Measurements from ENCODE around the gene COLEC12.

COLEC12 gene

DNA sequence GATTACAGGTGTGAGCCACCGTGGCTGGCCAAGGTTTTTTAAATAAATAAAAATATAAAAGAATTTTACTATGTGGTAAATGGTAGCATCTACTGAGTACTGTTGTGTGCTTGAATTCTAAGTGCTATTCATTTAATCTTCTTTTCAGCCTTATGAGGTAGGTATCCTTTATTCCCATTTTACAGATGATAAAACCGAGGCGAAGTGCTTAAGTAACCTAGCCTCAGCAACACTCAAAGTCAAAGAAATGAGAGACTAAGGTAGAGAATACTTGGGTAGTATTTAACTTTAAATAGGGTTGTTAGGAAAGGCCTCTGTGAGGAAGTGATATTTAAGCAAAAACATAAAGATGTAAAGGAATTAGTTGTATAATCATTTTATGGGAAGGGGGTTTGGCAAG lies 227.0 kb downstream of the COLEC12 start:
- no peak for DNase-seq
- in situ Hi-C loops (cut with MboI; ENCODE audit: low pct_unique_long_range_greater_than_20kb, low sequenced_read_pairs), result no loop called here

DNA sequence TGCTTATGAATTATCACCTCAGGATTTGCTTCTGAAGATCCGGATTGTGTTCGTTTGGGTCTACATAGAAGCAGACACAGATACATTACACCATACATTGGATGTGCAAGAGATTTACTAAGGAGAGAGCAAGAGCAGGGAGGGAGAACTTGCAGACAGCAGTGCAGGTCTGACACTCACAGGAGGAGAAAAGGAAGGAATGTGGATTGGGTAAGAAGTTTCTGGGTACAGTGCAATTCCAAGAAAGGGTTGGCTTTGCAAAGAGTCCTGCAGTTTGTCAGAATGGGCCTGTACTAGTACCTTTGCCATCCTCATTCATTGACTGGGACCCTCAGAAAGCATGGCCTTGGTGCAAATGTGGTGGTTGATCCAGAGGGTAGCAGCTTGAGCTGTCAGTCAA lies 227.9 kb downstream of the COLEC12 start:
- in situ Hi-C loops (cut with MboI; ENCODE audit: low pct_unique_long_range_greater_than_20kb, low sequenced_read_pairs), result no loop called here
- peak; percentile 12 for DNase-seq

DNA sequence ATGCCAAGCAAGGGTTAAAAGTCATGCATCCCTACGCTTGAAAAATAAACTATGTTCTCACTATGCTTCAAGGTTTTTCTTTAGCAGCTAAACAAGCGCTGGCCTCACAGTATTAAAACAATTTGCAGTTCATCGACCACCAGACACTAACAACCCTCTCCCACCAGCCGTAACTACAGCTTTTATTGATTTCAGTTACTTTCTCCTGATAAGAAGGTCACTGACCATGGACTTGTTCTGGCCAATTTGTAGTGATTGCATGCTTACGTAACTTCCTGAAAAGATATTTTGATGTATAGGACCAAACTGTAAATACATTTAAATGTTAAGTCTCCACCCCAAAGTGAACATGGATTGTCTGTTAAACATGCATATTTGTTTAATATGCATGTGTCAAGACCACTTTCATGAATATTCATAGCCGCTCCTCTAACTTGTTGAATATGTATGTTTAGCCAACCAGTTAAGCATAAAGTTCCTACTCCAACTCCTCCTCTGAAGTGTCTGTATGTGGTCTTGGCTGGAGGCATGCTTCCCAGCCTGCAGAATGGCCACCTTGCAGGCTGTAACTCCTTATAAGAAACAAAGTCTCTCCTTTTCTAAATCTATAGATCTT lies 230.9 kb downstream of the COLEC12 start:
- DNase-seq, result peak; percentile 24
- in situ Hi-C loops (cut with MboI; ENCODE audit: low pct_unique_long_range_greater_than_20kb, low sequenced_read_pairs), result no loop called here

DNA sequence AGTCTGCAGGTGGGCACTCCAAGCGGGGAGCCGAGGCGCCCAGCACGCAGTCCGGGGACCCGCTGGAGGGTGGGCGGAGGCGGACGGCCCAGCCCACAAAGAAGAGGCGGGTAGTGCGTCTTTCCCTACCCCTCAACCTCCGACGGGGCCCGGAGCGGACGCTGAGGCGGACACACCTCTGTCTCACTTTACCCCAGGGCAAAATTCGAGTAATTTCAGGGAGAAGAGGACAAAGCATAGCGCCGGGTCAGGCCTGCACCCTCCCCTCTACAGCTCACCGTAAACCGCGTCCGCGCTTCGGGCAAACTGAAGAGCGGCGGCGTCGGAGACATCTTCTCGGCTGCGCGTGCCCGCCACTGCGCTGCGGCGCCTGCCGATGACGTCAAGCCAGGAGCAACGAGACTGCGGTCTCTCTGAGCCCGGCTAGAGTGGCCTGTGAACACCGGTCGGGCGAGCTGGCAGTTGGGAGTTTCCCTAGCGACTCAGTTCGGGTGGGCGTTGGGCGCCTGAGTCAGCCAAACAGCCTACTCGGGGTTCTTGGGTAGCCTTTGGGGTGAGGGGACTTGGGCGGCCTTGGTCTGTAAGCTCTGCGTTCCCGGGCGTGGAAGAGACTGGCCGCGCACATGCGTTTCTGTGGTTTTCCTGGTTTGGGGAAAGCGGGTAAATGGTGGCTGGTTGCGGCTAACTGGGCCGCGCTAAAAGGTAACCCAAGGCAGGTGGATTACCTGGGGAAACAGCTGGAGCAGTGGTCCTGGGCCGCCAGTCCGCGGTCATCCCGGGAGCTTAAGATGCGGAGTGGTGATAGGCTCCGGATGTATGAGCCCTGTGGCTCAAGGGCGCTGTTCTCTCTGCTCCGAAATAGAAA lies 232.6 kb downstream of the COLEC12 start, which contains the start of gene THOC1:
Gene THOC1 (minus strand): TSS at position 360 of the 865 bp plus-strand sequence. CDS start 28 bp downstream, at position 332.
- peak; percentile 91 for DNase-seq
- in situ Hi-C loops (cut with MboI; ENCODE audit: low pct_unique_long_range_greater_than_20kb, low sequenced_read_pairs), result no loop called here

DNA sequence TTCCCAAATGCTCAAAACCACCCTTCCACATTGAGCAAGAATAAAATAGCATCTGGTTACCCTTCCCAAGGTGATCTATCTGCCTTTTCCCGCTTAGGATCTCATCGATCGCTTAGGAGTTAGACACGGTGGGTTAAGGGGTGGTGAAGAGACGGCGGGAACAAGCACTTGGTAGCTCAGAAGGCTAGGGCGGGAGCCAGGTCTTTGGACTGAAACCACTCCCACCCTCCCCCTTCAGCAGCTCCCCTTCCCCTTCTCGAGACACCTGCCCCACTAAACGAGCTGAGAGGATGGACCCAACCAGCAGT lies 233.2 kb downstream of the COLEC12 start:
- in situ Hi-C loops (cut with MboI; ENCODE audit: low pct_unique_long_range_greater_than_20kb, low sequenced_read_pairs), result no loop called here
- DNase-seq, result no peak

Measured in KBM-7 (cell line).